Lower leg skin (tissue), 4 donors: ENCODE results near the gene DHRS11. TPM values are rescaled to one million over a fixed set of nuclear protein-coding genes. Genes with fewer than 3 reads are reported as not detected.

Source experiments
- DNase-seq, 2 donors: peaks; one replicate each; pipeline ENCODE4 v3.0.0-alpha.2; 2019; ENCODE audit warnings: low spot score in 2 of 2
- H3K4me3 ChIP-seq: fragments of 200-600 bp; sonication (generic); 2 replicates; pipeline ENCODE4 v1.5.1; 2017; ENCODE audit warnings: mild to moderate bottlenecking, low read depth; ENCODE audit not compliant: poor library complexity, severe bottlenecking
- POLR2A ChIP-seq, 2 donors: fragments of 450-650 bp; IDR thresholded peaks; one replicate each; pipeline ENCODE4 v1.6.1; 2016 to 2017; ENCODE audit warnings: antibody characterized with exemption in 2 of 2, mild to moderate bottlenecking in 1 of 2, moderate library complexity in 1 of 2
- WGBS, 2 donors: methylation state at CpG; one replicate each; pipeline ENCODE4 v1.1.5; 2018; 5-methylcytosine and 5-hydroxymethylcytosine counted together
- intact Hi-C: fragments of 100-400 bp; cut with DNase I; formaldehyde crosslinking; loops from one replicate; pipeline ENCODE4 v1.15.0; 2023; ENCODE audit warnings: low total_unique reads
- total RNA-seq, 4 donors: library from RNA; depleted of rRNA; stranded (reverse); fragments of >200 nt; gene quantifications; one replicate each; pipeline ENCODE4 v1.1.0, GENCODE V29; 2016
- TF ChIP-seq, protein P1 (sequence below), 3 donors: fragments of 450-650 bp; IDR thresholded peaks; one replicate each; pipeline ENCODE4 v1.5.1; 2016; ENCODE audit warnings: antibody characterized with exemption in 3 of 3, mild to moderate bottlenecking in 3 of 3, moderate library complexity in 2 of 3

Gene DHRS11
- total RNA-seq, 4 donors from 2014 or later: 11.3 to 21.1 (median 14.9) TPM

DNA sequence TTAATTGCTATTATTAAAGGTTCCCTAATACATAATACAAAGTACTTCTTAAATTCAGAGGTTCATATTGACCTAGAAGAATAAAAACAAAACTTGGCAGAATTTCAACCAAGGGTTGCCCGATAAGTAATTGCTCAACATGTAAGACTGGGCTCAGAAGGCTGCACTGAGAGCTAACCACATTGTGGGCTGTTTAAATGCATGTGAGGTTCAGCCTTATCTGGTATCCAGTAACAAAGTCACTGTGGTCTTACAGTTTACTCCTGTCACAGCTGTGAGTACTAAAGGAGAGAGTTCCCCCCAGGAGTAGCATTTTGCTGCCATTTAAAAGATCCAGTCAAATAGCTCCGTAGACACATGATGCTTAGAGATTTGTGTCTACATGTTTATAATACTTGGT is 1.6 kb upstream of the DHRS11 start:
- intact Hi-C loops: no loop called here
- no peak for TF ChIP-seq POLR2A (IDR thresholded peaks at IDR 0.05)
- TF ChIP-seq, protein P1, sequence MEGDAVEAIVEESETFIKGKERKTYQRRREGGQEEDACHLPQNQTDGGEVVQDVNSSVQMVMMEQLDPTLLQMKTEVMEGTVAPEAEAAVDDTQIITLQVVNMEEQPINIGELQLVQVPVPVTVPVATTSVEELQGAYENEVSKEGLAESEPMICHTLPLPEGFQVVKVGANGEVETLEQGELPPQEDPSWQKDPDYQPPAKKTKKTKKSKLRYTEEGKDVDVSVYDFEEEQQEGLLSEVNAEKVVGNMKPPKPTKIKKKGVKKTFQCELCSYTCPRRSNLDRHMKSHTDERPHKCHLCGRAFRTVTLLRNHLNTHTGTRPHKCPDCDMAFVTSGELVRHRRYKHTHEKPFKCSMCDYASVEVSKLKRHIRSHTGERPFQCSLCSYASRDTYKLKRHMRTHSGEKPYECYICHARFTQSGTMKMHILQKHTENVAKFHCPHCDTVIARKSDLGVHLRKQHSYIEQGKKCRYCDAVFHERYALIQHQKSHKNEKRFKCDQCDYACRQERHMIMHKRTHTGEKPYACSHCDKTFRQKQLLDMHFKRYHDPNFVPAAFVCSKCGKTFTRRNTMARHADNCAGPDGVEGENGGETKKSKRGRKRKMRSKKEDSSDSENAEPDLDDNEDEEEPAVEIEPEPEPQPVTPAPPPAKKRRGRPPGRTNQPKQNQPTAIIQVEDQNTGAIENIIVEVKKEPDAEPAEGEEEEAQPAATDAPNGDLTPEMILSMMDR (IDR thresholded peaks at IDR 0.05): no peak
- DNase-seq: peak in 1 of 2 donors; percentile 5
- H3K4me3 ChIP-seq: no peak overlapping the region
- WGBS, 2 donors: 59 to 64% methylated on average over 2 of the region's 2 CpGs

DNA sequence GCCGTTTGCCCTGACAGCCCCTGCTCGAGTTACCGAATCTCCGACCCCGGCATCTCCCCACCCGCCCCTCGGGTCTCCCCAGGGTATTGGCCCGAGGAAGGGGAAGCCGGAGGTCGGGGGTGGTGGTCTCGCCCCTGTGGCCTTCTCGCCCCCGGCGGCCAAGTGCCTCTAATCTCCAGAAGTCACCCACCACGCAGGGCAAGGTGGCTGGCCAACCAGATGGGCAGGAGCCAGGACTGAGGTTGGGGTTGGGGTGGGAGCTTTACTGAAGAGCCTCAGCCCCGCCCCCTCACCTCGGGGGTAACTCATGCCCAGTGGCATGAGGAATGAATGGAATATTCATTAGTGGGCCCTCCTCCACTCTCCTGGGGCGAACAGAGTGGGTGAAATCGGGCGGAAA is 637 bp downstream of the DHRS11 start:
- intact Hi-C loops: no loop called here
- TF ChIP-seq POLR2A (IDR thresholded peaks at IDR 0.05): no peak
- TF ChIP-seq, protein P1 (IDR thresholded peaks at IDR 0.05): no peak
- peak overlapping the region; percentile 82 for H3K4me3 ChIP-seq
- 6 to 8% methylated on average over 19 to 20 of the region's 20 CpGs for WGBS, 2 donors
- peak in 1 of 2 donors; percentile 88 for DNase-seq

DNA sequence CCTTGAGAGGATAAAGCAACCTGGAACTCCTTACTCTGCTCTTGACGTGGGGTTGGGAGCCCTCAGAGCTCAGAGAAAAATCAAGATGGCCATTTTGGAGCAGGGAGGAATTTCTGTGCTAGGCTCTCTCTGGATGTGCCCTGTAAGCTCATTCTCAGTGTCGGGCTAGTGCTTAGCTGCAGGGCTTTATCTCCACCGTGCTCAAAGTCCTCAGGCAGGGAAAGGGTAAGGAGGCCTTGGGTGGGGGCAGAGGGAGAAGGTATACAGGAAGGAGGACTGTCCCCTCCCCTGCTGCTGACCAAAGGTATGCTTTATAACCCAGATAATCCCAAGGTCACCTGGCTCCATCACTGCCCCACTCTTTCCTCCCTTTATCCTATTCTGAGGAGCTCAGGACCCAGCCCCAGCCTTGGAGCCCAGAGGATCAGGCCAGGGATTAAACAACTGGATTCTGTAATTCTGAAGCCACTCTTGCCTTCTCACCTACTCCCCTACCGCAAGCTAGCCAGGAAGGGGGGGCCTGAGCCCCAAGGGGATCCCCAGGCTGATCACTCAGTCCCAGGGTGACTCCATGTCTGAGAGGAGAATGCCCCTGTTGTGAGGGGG is 1.1 kb downstream of the DHRS11 start:
- DNase-seq: peak in 1 of 2 donors; percentile 72
- H3K4me3 ChIP-seq: no peak overlapping the region
- TF ChIP-seq, protein P1 (IDR thresholded peaks at IDR 0.05): no peak
- TF ChIP-seq POLR2A (IDR thresholded peaks at IDR 0.05): no peak
- WGBS, 2 donors: 54 to 55% methylated on average over 4 of the region's 4 CpGs
- intact Hi-C loops: no loop called here

DNA sequence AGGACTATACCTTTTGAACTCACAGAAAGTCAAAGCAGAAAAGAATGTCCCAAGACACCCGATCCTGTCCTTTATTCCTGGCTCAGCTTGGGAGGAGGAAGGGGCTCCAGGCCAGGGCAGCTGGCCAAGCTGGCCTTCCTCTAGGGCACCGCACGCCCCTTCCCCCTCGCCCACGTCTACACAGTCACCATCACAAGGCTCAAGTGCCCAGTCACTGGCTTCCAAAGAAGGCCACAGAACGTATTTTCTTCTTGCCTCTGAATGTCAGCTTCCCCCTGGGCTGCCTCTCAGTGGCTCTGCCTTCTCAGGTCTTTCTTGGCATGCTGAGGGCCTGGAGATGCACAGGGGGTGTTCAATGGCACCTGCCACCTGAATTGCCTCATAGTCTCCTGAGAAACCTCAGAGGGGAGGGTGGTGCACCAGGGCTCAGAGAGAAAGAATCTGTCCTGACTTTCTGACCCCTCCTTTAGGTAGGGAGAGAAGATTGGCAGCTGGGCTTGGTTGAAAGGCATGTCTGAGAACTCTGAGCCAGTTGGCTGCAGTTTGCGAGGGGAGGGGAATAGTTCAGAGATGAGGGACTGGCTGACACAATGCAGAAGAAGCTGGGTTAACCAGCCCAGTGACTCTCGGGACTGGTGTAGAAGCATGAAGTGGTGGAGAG is 2.1 kb downstream of the DHRS11 start:
- peak in 1 of 2 donors; percentile 68 for DNase-seq
- intact Hi-C loops: no loop called here

DNA sequence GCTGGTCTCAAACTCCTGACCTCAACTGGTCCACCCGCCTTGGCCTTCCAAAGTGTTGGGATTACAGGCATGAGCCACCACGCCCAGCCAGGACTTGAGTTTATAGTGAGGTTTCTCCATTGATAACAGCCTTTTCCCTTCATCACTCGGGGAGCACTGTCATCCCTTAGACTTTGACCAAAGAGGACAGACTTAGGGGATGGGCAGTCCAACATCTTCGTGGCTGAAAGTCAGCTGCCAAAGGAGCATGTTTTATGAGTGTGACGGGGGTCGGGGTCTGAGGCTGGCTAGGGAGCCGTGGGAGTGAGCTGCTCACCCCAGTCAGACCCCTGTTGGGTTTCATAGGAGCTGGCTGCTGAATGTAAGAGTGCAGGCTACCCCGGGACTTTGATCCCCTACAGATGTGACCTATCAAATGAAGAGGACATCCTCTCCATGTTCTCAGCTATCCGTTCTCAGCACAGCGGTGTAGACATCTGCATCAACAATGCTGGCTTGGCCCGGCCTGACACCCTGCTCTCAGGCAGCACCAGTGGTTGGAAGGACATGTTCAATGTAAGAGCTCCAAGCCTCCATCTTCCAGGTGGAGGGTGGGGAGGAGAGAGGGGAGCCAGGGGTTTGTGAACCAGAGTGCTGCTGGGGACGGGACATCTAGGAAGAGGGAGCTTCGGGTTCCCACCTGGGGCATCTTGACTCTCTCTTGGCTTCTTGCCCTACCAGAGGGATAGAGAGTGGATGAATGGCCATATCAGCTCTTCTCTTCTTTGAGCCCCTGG is 3.1 kb downstream of the DHRS11 start:
- WGBS, 2 donors: 71 to 73% methylated on average over 13 of the region's 13 CpGs
- intact Hi-C loops: no loop called here
- no peak for TF ChIP-seq POLR2A (IDR thresholded peaks at IDR 0.05)
- TF ChIP-seq, protein P1 (IDR thresholded peaks at IDR 0.05): no peak
- no peak overlapping the region for H3K4me3 ChIP-seq
- peak in 1 of 2 donors; percentile 80 for DNase-seq

More for the DNA sequence above, 2.1 kb downstream of the DHRS11 start:
- TF ChIP-seq, protein P1 (IDR thresholded peaks at IDR 0.05): no peak
- TF ChIP-seq POLR2A (IDR thresholded peaks at IDR 0.05): no peak
- H3K4me3 ChIP-seq: no peak overlapping the region
- WGBS, 2 donors: 46 to 49% methylated on average over 8 of the region's 8 CpGs
